Sigmoid colon (tissue), 4 donors: Measurements from ENCODE around the gene WDFY2.

Experiments used
- CTCF ChIP-seq, 4 experiments: fragments of 450-650 bp in 3 of 4; fragments of 200-600 bp in 1 of 4; IDR thresholded peaks; one replicate each; pipeline ENCODE4 v1.5.1; 2016 to 2019; ENCODE audit warnings: antibody characterized with exemption in 4 of 4, mild to moderate bottlenecking in 3 of 4, moderate library complexity in 2 of 4
- EP300 ChIP-seq, 4 donors: sonication (generic); formaldehyde crosslinking; IDR thresholded peaks; one replicate each; pipeline ENCODE4 v1.6.1; 2017; ENCODE audit warnings: antibody characterized with exemption in 4 of 4
- POLR2A ChIP-seq, 2 donors: fragments of 450-650 bp; IDR thresholded peaks; one replicate each; pipeline ENCODE4 v1.6.1; 2016; ENCODE audit warnings: antibody characterized with exemption in 2 of 2, mild to moderate bottlenecking in 2 of 2, moderate library complexity in 2 of 2
- POLR2AphosphoS5 ChIP-seq, 4 donors: sonication (generic); formaldehyde crosslinking; IDR thresholded peaks; one replicate each; pipeline ENCODE4 v1.6.1; 2017; ENCODE audit warnings: antibody characterized with exemption in 4 of 4

GRCh38 chr13:51673165-51673564 is 88.9 kb downstream of the WDFY2 start:
- TF ChIP-seq CTCF (IDR thresholded peaks at IDR 0.05) (no peak), POLR2A (IDR thresholded peaks at IDR 0.05) (no peak), POLR2AphosphoS5 (IDR thresholded peaks at IDR 0.05) (no peak), EP300 (IDR thresholded peaks at IDR 0.05) (no peak)
